Measurements from ENCODE around the gene PECR. TPM values are rescaled to one million over a fixed set of nuclear protein-coding genes. Genes with fewer than 3 reads are reported as not detected.

The PECR gene
- total and polyA plus RNA-seq, 10 of the 15 experiments (the other 5 are each of a cell fraction or from before 2014, with no cell fraction given): 7.6 to 37.4 (median 25.7) TPM

DNA sequence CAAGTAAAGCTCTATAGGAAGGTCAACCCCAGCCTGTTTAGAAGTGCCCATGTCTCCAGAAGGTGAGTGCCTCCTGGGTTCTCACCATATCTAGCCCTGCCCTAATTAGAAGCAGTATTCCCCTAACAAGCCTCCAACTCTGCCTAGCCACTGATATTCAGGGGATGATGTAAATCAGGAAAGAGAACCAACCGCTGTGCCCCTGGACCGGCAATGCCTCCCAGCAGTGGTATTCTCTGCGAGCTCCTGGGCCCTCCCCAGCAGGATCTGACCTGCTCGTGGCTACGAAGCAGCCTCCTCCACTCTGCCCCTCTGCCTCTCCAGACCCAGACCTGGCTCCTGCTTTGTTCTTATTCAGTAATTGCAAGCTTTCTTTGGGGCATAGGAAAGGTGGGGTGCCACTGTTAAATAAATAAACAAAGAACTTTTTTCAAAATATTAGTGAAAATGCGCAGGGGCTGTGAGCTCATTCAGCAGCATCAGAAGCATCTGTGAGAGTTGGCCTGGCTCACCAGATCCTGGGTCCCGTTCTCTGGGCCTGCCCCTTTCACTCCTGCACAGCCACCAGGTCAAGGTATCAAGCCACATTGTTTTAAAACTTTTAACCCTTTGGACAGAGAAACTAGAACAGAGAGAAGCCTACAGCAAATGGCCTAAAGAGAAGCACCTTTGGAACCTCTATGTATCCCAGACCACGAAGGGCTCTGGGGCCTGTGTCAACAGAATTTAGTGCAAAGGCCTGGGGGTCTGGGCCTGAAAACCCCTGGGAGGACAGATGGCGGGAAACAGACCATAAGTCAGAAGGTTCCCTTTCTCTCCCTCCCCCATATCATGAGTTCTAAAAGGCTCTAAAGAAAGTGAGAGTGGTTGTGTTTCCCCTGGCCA is 80.2 kb downstream of the PECR start (continued):
- TF ChIP-seq, protein P1, sequence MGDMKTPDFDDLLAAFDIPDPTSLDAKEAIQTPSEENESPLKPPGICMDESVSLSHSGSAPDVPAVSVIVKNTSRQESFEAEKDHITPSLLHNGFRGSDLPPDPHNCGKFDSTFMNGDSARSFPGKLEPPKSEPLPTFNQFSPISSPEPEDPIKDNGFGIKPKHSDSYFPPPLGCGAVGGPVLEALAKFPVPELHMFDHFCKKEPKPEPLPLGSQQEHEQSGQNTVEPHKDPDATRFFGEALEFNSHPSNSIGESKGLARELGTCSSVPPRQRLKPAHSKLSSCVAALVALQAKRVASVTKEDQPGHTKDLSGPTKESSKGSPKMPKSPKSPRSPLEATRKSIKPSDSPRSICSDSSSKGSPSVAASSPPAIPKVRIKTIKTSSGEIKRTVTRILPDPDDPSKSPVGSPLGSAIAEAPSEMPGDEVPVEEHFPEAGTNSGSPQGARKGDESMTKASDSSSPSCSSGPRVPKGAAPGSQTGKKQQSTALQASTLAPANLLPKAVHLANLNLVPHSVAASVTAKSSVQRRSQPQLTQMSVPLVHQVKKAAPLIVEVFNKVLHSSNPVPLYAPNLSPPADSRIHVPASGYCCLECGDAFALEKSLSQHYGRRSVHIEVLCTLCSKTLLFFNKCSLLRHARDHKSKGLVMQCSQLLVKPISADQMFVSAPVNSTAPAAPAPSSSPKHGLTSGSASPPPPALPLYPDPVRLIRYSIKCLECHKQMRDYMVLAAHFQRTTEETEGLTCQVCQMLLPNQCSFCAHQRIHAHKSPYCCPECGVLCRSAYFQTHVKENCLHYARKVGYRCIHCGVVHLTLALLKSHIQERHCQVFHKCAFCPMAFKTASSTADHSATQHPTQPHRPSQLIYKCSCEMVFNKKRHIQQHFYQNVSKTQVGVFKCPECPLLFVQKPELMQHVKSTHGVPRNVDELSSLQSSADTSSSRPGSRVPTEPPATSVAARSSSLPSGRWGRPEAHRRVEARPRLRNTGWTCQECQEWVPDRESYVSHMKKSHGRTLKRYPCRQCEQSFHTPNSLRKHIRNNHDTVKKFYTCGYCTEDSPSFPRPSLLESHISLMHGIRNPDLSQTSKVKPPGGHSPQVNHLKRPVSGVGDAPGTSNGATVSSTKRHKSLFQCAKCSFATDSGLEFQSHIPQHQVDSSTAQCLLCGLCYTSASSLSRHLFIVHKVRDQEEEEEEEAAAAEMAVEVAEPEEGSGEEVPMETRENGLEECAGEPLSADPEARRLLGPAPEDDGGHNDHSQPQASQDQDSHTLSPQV (IDR thresholded peaks at IDR 0.05): no peak
- TF ChIP-seq, protein P2, sequence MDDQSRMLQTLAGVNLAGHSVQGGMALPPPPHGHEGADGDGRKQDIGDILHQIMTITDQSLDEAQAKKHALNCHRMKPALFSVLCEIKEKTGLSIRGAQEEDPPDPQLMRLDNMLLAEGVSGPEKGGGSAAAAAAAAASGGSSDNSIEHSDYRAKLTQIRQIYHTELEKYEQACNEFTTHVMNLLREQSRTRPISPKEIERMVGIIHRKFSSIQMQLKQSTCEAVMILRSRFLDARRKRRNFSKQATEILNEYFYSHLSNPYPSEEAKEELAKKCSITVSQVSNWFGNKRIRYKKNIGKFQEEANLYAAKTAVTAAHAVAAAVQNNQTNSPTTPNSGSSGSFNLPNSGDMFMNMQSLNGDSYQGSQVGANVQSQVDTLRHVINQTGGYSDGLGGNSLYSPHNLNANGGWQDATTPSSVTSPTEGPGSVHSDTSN (IDR thresholded peaks at IDR 0.05; ENCODE audit: insufficient replicate concordance, low read depth, low read length): no peak
- no peak; the same call in 1 of the 2 replicates for TF ChIP-seq MTA3 (IDR thresholded peaks at IDR 0.05; ENCODE audit: borderline replicate concordance, low read length)

DNA sequence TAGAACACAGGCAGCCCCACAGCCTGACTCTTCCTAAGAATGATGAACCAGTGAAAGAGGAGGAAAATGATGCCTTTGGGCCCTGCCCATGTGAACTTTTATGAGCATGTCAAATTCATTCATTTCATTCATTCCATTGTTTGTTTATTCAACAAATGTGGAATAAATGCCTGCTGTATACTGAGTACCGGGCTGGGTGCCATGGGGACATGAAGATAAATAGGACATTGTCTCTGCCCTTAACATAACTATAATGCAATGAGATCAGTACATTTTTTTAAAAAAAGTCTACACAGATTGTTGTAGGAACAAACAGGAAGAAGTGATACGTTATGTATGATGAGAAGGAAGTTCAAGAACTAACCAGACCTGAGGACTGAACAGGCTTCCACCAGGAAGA is 83.0 kb downstream of the PECR start:
- no TSS peak for BruUV-seq (replicated peaks)
- H2AFZ ChIP-seq (ENCODE audit: control insufficient read depth, low read depth, low read length): no peak overlapping the region
- H3K9me3 ChIP-seq (replicated peaks; ENCODE audit: control insufficient read depth, insufficient read depth, low read length): no peaks in the 10 kb centered on the region
- in situ Hi-C loops (cut with MboI): no loop called here
- H4K20me1 ChIP-seq (ENCODE audit: control insufficient read depth, insufficient read depth): no peaks in the 10 kb centered on the region
- H3K4me3 ChIP-seq: no peak overlapping the region
- POLR2A ChIA-PET: interaction anchor here (1.3 kb wide), 1 partner anchor 20 kb away, joined by 4 read pairs; no protein-coding TSS in a partner anchor
- no peak overlapping the region for H3K9ac ChIP-seq (ENCODE audit: control insufficient read depth, insufficient read depth, low read length)
- TF ChIP-seq KLF5 (IDR thresholded peaks at IDR 0.05; ENCODE audit: partially characterized antibody) (no peak), NR2F1 (conservative IDR thresholded peaks at IDR 0.05) (no peak), JUNB (IDR thresholded peaks at IDR 0.05) (no peak), NFYA (IDR thresholded peaks at IDR 0.05; ENCODE audit: borderline replicate concordance, low read depth, low read length) (no peak)
- TF ChIP-seq, protein P3, sequence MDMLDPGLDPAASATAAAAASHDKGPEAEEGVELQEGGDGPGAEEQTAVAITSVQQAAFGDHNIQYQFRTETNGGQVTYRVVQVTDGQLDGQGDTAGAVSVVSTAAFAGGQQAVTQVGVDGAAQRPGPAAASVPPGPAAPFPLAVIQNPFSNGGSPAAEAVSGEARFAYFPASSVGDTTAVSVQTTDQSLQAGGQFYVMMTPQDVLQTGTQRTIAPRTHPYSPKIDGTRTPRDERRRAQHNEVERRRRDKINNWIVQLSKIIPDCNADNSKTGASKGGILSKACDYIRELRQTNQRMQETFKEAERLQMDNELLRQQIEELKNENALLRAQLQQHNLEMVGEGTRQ (IDR thresholded peaks at IDR 0.05; ENCODE audit: borderline replicate concordance, low read depth, low read length): no peak
- no peak for DNase-seq (ENCODE audit: low read depth, low spot score)
- no peak for ATAC-seq
- intact Hi-C loops (cut with micrococcal nuclease; ENCODE audit: unreplicated experiment): no loop called here
- H3K27ac ChIP-seq (ENCODE audit: control insufficient read depth, insufficient read depth): no peak overlapping the region
- no peaks in the 10 kb centered on the region for H3K27me3 ChIP-seq (replicated peaks in 1 of 2; ENCODE audit: control insufficient read depth in 2 of 2, insufficient read depth in 2 of 2, low read length in 1 of 2)
- H3K79me2 ChIP-seq (ENCODE audit: control insufficient read depth, insufficient read depth, low read length): peaks cover 62% of the 10 kb centered on the region
- RAD21 ChIA-PET (ENCODE audit: unreplicated experiment): interaction anchor here (2.1 kb wide), 1 partner anchor 48 kb away, joined by 5 read pairs; no protein-coding TSS in a partner anchor
- H3K4me2 ChIP-seq (ENCODE audit: control insufficient read depth, insufficient read depth): no peak overlapping the region
- SMC1A ChIA-PET (ENCODE audit: uncharacterized antibody, unreplicated experiment): interaction anchor here (0.8 to 2.9 kb wide), 2 partner anchors 8 to 10 kb away, joined by 4 to 8 read pairs; no protein-coding TSS in a partner anchor
- H3K4me1 ChIP-seq (ENCODE audit: control insufficient read depth, insufficient read depth, low read length): peaks cover 26% of the 10 kb centered on the region
- WGBS (ENCODE audit: insufficient coverage, insufficient replicate concordance, low lambda C conversion rate, missing lambda C conversion rate): 89% methylated on average over 2 of the region's 2 CpGs
- CTCF ChIA-PET: interaction anchor here (0.6 to 1.6 kb wide), 5 partner anchors 13 to 46 kb away, joined by 3 to 8 read pairs (median 4); no protein-coding TSS in a partner anchor
- no peak for FAIRE-seq
- H3K36me3 ChIP-seq (ENCODE audit: control insufficient read depth in 2 of 2, insufficient read depth in 2 of 2, low read length in 1 of 2): peaks cover 7 to 12% of the 10 kb centered on the region in 2 experiments; a peak in 3 of 4 replicates

Measured in GM12878 (cell line).